Upper lobe of left lung (tissue), 6 donors: Measurements from ENCODE around the gene COL2A1. TPM values are rescaled to one million over a fixed set of nuclear protein-coding genes. Genes with fewer than 3 reads are reported as not detected.

ENCODE experiments used
- ATAC-seq, 2 donors: fragments of 200-7000 bp; cut with Tn5 transposase; one replicate each; pipeline ENCODE4 v1.9.1; 2022; ENCODE audit warnings: mild to moderate bottlenecking in 2 of 2, moderate library complexity in 2 of 2; ENCODE audit not compliant: low FRiP score in 2 of 2
- DNase-seq, 2 donors: peaks; one replicate each; pipeline ENCODE4 v3.0.0-alpha.2; 2019 to 2020
- H3K27ac ChIP-seq, 4 donors: fragments of 200-600 bp; sonication (generic); one replicate each; pipeline ENCODE4 v1.5.1; 2016 to 2019
- H3K27me3 ChIP-seq, 4 donors: fragments of 200-600 bp; sonication (generic); one replicate each; pipeline ENCODE4 v1.5.1; 2017 to 2019
- H3K36me3 ChIP-seq, 4 donors: fragments of 200-600 bp; sonication (generic); one replicate each; pipeline ENCODE4 v1.5.1; 2016 to 2019
- H3K4me1 ChIP-seq, 4 donors: fragments of 200-600 bp; sonication (generic); one replicate each; pipeline ENCODE4 v1.5.1; 2018 to 2019
- H3K4me3 ChIP-seq, 4 donors: fragments of 200-600 bp; sonication (generic); one replicate each; pipeline ENCODE4 v1.5.1; 2017 to 2019; ENCODE audit warnings: mild to moderate bottlenecking in 2 of 4, moderate library complexity in 1 of 4
- H3K9me3 ChIP-seq, 4 donors: fragments of 200-600 bp; sonication (generic); one replicate each; pipeline ENCODE4 v1.5.1; 2018 to 2019
- EP300 ChIP-seq, 4 donors: sonication (generic); formaldehyde crosslinking; IDR thresholded peaks; one replicate each; pipeline ENCODE4 v1.5.1; 2017; ENCODE audit warnings: antibody characterized with exemption in 4 of 4, control low read depth in 2 of 4
- POLR2A ChIP-seq, 4 donors: fragments of 450-650 bp; IDR thresholded peaks; one replicate each; pipeline ENCODE4 v1.5.1; 2016 to 2017; ENCODE audit warnings: antibody characterized with exemption in 4 of 4, mild to moderate bottlenecking in 2 of 4
- POLR2AphosphoS5 ChIP-seq, 2 donors: sonication (generic); formaldehyde crosslinking; IDR thresholded peaks; one replicate each; pipeline ENCODE4 v1.5.1; 2017; ENCODE audit warnings: antibody characterized with exemption in 2 of 2
- WGBS, 2 donors: methylation state at CpG; one replicate each; pipeline ENCODE4 v1.1.5; 2017 to 2018; 5-methylcytosine and 5-hydroxymethylcytosine counted together
- total RNA-seq, 6 donors: library from RNA; depleted of rRNA in 4 of 6; stranded (reverse); fragments of >200 nt in 4 of 6; gene quantifications; one replicate each; pipeline versions ENCODE4 v1.1.0 to v1.2.1, GENCODE V29; 2016 to 2021
- TF ChIP-seq, protein P1 (sequence below), 6 experiments: fragments of 450-650 bp in 4 of 6; fragments of 200-600 bp in 2 of 6; sonication (generic) in 2 of 6; IDR thresholded peaks; one replicate each; pipeline ENCODE4 v1.5.1; 2016 to 2019; ENCODE audit warnings: antibody characterized with exemption in 6 of 6
- donor health status: DM: no; HTN: no; CAD: no; lungs with moderate emphysema.
- donor health status: DM: no; HTN: yes; CAD: no; lungs with severe emphysema.

COL2A1 gene
- total RNA-seq, 6 donors from 2014 or later, result 0.34 TPM; not detected in 5

- DNase-seq (no peak), ATAC-seq (peak in 1 of 2 donors; percentile 19)
- Histone ChIP-seq H3K4me3 (no peak overlapping the region), H3K27ac (no peak overlapping the region), H3K4me1 (no peaks in the 10 kb centered on the region), H3K9me3 (no peaks in the 10 kb centered on the region), H3K27me3 (no peaks in the 10 kb centered on the region), H3K36me3 (no peaks in the 10 kb centered on the region)
- 75 to 82% methylated on average over 15 of the region's 15 CpGs for WGBS, 2 donors
- TF ChIP-seq POLR2AphosphoS5 (IDR thresholded peaks at IDR 0.05), result no peak
- no peak for TF ChIP-seq POLR2A (IDR thresholded peaks at IDR 0.05)
- TF ChIP-seq EP300 (IDR thresholded peaks at IDR 0.05), result no peak
- TF ChIP-seq, protein P1, sequence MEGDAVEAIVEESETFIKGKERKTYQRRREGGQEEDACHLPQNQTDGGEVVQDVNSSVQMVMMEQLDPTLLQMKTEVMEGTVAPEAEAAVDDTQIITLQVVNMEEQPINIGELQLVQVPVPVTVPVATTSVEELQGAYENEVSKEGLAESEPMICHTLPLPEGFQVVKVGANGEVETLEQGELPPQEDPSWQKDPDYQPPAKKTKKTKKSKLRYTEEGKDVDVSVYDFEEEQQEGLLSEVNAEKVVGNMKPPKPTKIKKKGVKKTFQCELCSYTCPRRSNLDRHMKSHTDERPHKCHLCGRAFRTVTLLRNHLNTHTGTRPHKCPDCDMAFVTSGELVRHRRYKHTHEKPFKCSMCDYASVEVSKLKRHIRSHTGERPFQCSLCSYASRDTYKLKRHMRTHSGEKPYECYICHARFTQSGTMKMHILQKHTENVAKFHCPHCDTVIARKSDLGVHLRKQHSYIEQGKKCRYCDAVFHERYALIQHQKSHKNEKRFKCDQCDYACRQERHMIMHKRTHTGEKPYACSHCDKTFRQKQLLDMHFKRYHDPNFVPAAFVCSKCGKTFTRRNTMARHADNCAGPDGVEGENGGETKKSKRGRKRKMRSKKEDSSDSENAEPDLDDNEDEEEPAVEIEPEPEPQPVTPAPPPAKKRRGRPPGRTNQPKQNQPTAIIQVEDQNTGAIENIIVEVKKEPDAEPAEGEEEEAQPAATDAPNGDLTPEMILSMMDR (IDR thresholded peaks at IDR 0.05), result no peak
Observed at GRCh38 chr12:47988073-47989022, 15.9 kb downstream of the COL2A1 start.

GRCh38 chr12:47987411-47988072 is 16.7 kb downstream of the COL2A1 start:
- H3K4me1 ChIP-seq, result no peaks in the 10 kb centered on the region
- ATAC-seq (peak in 1 of 2 donors; percentile 9), DNase-seq (no peak)
- H3K9me3 ChIP-seq, result no peaks in the 10 kb centered on the region
- H3K36me3 ChIP-seq, result no peaks in the 10 kb centered on the region
- WGBS, 2 donors, result 85 to 88% methylated on average over 13 to 14 of the region's 14 CpGs
- H3K4me3 ChIP-seq, result no peak overlapping the region
- H3K27ac ChIP-seq, result no peak overlapping the region
- H3K27me3 ChIP-seq, result no peaks in the 10 kb centered on the region
- TF ChIP-seq, protein P1 (IDR thresholded peaks at IDR 0.05), result no peak
- TF ChIP-seq POLR2AphosphoS5 (IDR thresholded peaks at IDR 0.05), result no peak
- TF ChIP-seq POLR2A (IDR thresholded peaks at IDR 0.05), result no peak
- no peak for TF ChIP-seq EP300 (IDR thresholded peaks at IDR 0.05)

- Histone ChIP-seq H3K4me3 (no peak overlapping the region), H3K27me3 (no peaks in the 10 kb centered on the region), H3K4me1 (no peaks in the 10 kb centered on the region), H3K27ac (no peak overlapping the region), H3K36me3 (no peaks in the 10 kb centered on the region), H3K9me3 (no peaks in the 10 kb centered on the region)
- DNase-seq, result peak in 1 of 2 donors; percentile 53
- no peak for TF ChIP-seq POLR2AphosphoS5 (IDR thresholded peaks at IDR 0.05)
- TF ChIP-seq POLR2A (IDR thresholded peaks at IDR 0.05), result no peak
- TF ChIP-seq EP300 (IDR thresholded peaks at IDR 0.05), result no peak
- TF ChIP-seq, protein P1 (IDR thresholded peaks at IDR 0.05), result no peak
- WGBS, 2 donors, result 91 to 95% methylated on average over 5 of the region's 5 CpGs
- ATAC-seq, result no peak
Observed at GRCh38 chr12:47986832-47987231, 17.4 kb downstream of the COL2A1 start.

DNA sequence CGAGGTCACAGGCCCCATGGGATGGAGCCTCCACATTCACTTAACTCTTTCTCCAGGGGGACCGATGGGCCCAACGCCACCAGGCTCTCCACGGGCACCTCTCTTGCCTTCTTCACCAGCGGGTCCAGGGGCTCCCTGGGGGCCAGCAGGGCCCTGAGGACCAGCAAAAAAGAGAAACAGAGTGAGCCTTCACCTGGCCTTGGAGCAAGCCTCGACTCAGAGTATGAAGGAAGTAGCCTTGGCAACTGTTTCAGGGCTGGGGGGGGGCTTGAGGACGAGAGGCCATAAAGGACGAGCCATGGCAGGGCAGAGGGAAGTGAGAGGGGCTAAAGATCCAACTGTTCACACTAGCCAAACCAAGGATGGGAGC is 18.0 kb downstream of the COL2A1 start:
- WGBS, 2 donors, result 75 to 78% methylated on average over 8 of the region's 8 CpGs
- Histone ChIP-seq H3K27me3 (no peaks in the 10 kb centered on the region), H3K9me3 (no peaks in the 10 kb centered on the region), H3K27ac (no peak overlapping the region), H3K4me1 (peaks cover 0 to 5% (median under 1%) of the 10 kb centered on the region in 4 donors), H3K4me3 (no peak overlapping the region), H3K36me3 (no peaks in the 10 kb centered on the region)
- TF ChIP-seq POLR2AphosphoS5 (IDR thresholded peaks at IDR 0.05) (no peak), POLR2A (IDR thresholded peaks at IDR 0.05) (no peak), EP300 (IDR thresholded peaks at IDR 0.05) (no peak)
- TF ChIP-seq, protein P1 (IDR thresholded peaks at IDR 0.05), result no peak
- ATAC-seq (no peak), DNase-seq (no peak)
